A549 (cell line): ENCODE data around the gene PPIG. TPM values are rescaled to one million over a fixed set of nuclear protein-coding genes. Genes with fewer than 3 reads are reported as not detected.

Experiments
- ATAC-seq, 2 experiments: fragments of 200-7000 bp in 1 of 2; fragments of >200 bp in 1 of 2; cut with Nextera tagmentation in 1 of 2; cut with Tn5 transposase in 1 of 2; 3 replicates each; pipeline versions ENCODE4 v1.8.0 to v1.9.1; 2018 to 2020; ENCODE audit warnings: mild to moderate bottlenecking in 1 of 2, moderate library complexity in 1 of 2
- CTCF ChIA-PET: fragments of 300-600 bp; sonication (Branson Sonifier 250); formaldehyde crosslinking; extraction: SDS; loops from one replicate; lab custom pipeline; 2021; ENCODE audit warnings: antibody characterized with exemption, inconsistent platforms; lab: Yijun Ruan, JAX
- POLR2A ChIA-PET: fragments of 350-600 bp; formaldehyde crosslinking; extraction: SDS; loops from one replicate; lab custom pipeline; 2021; ENCODE audit warnings: antibody characterized with exemption, inconsistent platforms; lab: Yijun Ruan, JAX
- DNase-seq, 2 experiments: peaks; one replicate each; pipeline versions ENCODE4 v3.0.0 to v3.0.0-alpha.2; 2011 to 2016; ENCODE audit warnings: low read depth in 1 of 2, low spot score in 1 of 2
- FAIRE-seq: peaks from 2 replicates; lab custom pipeline; 2011; peaks lifted over from hg19 to GRCh38; lab: Jason Lieb, UNC
- H3K27ac ChIP-seq, 2 experiments: fragments of >200 bp; sonication (Bioruptor Twin); formaldehyde crosslinking; 3 replicates each; pipeline ENCODE4 v1.5.1; 2016 to 2017
- H3K4me1 ChIP-seq: fragments of >200 bp; sonication (Bioruptor Twin); formaldehyde crosslinking; 3 replicates; pipeline ENCODE4 v1.6.1; 2016
- H3K4me2 ChIP-seq: fragments of >200 bp; sonication (Bioruptor Twin); formaldehyde crosslinking; 3 replicates; pipeline ENCODE4 v1.6.1; 2016
- H3K4me3 ChIP-seq: fragments of >200 bp; sonication (Bioruptor Twin); formaldehyde crosslinking; 3 replicates; pipeline ENCODE4 v1.5.1; 2016
- H3K9me3 ChIP-seq: fragments of >200 bp; sonication (Bioruptor Twin); formaldehyde crosslinking; 3 replicates; pipeline ENCODE4 v1.6.1; 2016
- BCL3 ChIP-seq: fragments of >200 bp; sonication (Bioruptor Twin); formaldehyde crosslinking; IDR thresholded peaks from 3 replicates; pipeline ENCODE4 v1.6.1; 2016
- CBX8 ChIP-seq: fragments of 200-600 bp; sonication (generic); IDR thresholded peaks from 2 replicates; pipeline ENCODE4 v1.6.1; 2016
- CHD2 ChIP-seq: fragments of 150-350 bp; IDR thresholded peaks from 2 replicates; pipeline ENCODE4 v1.6.1; 2014; ENCODE audit warnings: low read length; ENCODE audit not compliant: partially characterized antibody
- CTCF ChIP-seq: fragments of >200 bp; sonication (Bioruptor Twin); formaldehyde crosslinking; IDR thresholded peaks from 3 replicates; pipeline ENCODE4 v1.5.1; 2016
- ESRRA ChIP-seq: fragments of 150-350 bp; IDR thresholded peaks from 2 replicates; pipeline ENCODE4 v1.6.1; 2014; ENCODE audit warnings: mild to moderate bottlenecking, low read length, borderline replicate concordance
- FOXS1 ChIP-seq: fragments of 250-450 bp; sonication (Bioruptor Pico); IDR thresholded peaks from 2 replicates; pipeline ENCODE4 v1.5.0; 2020; ENCODE audit warnings: mild to moderate bottlenecking, moderate library complexity
- HOXB5 ChIP-seq: fragments of 250-450 bp; sonication (Bioruptor Pico); IDR thresholded peaks from 2 replicates; pipeline ENCODE4 v1.5.0; 2020; ENCODE audit warnings: mild to moderate bottlenecking, moderate library complexity
- JUN ChIP-seq, 2 experiments: fragments of >200 bp; sonication (Bioruptor Twin); formaldehyde crosslinking; IDR thresholded peaks; 2 replicates in 1 of 2; 3 replicates in 1 of 2; pipeline ENCODE4 v1.6.1; 2016 to 2017
- KDM5A ChIP-seq: fragments of 200-600 bp; sonication (generic); IDR thresholded peaks from 2 replicates; pipeline ENCODE4 v1.6.1; 2016; ENCODE audit warnings: antibody characterized with exemption, mild to moderate bottlenecking
- MAFK ChIP-seq: fragments of 450-650 bp; IDR thresholded peaks from 2 replicates; pipeline ENCODE4 v1.6.1; 2014; ENCODE audit not compliant: partially characterized antibody
- MAZ ChIP-seq: fragments of 150-350 bp; IDR thresholded peaks from 2 replicates; pipeline ENCODE4 v1.6.1; 2014; ENCODE audit warnings: antibody characterized with exemption, low read depth, low read length, borderline replicate concordance
- MYC ChIP-seq: IDR thresholded peaks from 2 replicates; pipeline ENCODE4 v1.6.1; 2012; ENCODE audit warnings: mild to moderate bottlenecking, inconsistent platforms, low read length, improper control_type of control experiment, borderline replicate concordance
- NFE2L2 ChIP-seq: fragments of 150-350 bp; conservative IDR thresholded peaks from 2 replicates; pipeline ENCODE4 v1.6.1; 2014; ENCODE audit warnings: low read length
- PHF8 ChIP-seq: fragments of 200-600 bp; sonication (generic); IDR thresholded peaks from 2 replicates; pipeline ENCODE4 v1.6.1; 2016; ENCODE audit warnings: low read depth, mild to moderate bottlenecking, antibody characterized with exemption, moderate library complexity, borderline replicate concordance
- POLR2A ChIP-seq: IDR thresholded peaks from 2 replicates; pipeline ENCODE4 v1.6.1; 2012; ENCODE audit warnings: mild to moderate bottlenecking, low read length
- RARB ChIP-seq: fragments of 250-450 bp; sonication (Bioruptor Pico); IDR thresholded peaks from 2 replicates; pipeline ENCODE4 v1.8.0; 2021; ENCODE audit warnings: mild to moderate bottlenecking, moderate library complexity
- RCOR1 ChIP-seq: fragments of 150-350 bp; IDR thresholded peaks from 2 replicates; pipeline ENCODE4 v1.6.1; 2014; ENCODE audit warnings: antibody characterized with exemption, low read length, low read depth
- RFX5 ChIP-seq: fragments of 450-650 bp; IDR thresholded peaks from 2 replicates; pipeline ENCODE4 v1.7.1; 2014; ENCODE audit warnings: antibody characterized with exemption, mild to moderate bottlenecking, moderate library complexity
- ZFP36 ChIP-seq: fragments of 450-650 bp; IDR thresholded peaks from 2 replicates; pipeline ENCODE4 v1.6.1; 2014; ENCODE audit warnings: borderline replicate concordance; ENCODE audit not compliant: partially characterized antibody
- ZSCAN20 ChIP-seq: fragments of 250-450 bp; sonication (Bioruptor Pico); IDR thresholded peaks from 2 replicates; pipeline ENCODE4 v1.8.0; 2022; ENCODE audit warnings: mild to moderate bottlenecking, moderate library complexity
- WGBS: methylation state at CpG from one replicate; pipeline ENCODE4 v1.1.6; 2017; ENCODE audit errors: missing lambda C conversion rate; 5-methylcytosine and 5-hydroxymethylcytosine counted together
- polyA plus RNA-seq, 4 experiments: library from polyadenylated mRNA; depleted of rRNA in 3 of 4; stranded (reverse); fragments of >200 nt; fragmentation: RNase III in 1 of 4; extraction: RNeasy Plus Mini Kit Qiagen cat#74134 plus additional on column Dnase treatment in 1 of 4; gene quantifications; 2 replicates in 3 of 4; 3 replicates in 1 of 4; pipeline ENCODE4 v1.2.3, GENCODE V29; 2011 to 2017
- TF ChIP-seq, protein P1 (sequence below): IDR thresholded peaks from 2 replicates; pipeline ENCODE4 v1.6.1; 2012; ENCODE audit warnings: low read depth, borderline replicate concordance
- TF ChIP-seq, protein P2 (sequence below): IDR thresholded peaks from 2 replicates; pipeline ENCODE4 v1.6.1; 2012
- TF ChIP-seq, protein P3 (sequence below): fragments of 150-350 bp; IDR thresholded peaks from 2 replicates; pipeline ENCODE4 v1.6.1; 2014; ENCODE audit warnings: low read depth, mild to moderate bottlenecking, low read length
- TF ChIP-seq, protein P4 (sequence below): fragments of >200 bp; sonication (Bioruptor Twin); formaldehyde crosslinking; IDR thresholded peaks from 2 replicates; pipeline ENCODE4 v1.6.1; 2016
- TF ChIP-seq, protein P5 (sequence below): fragments of 450-650 bp; IDR thresholded peaks from 2 replicates; pipeline ENCODE4 v1.6.1; 2014; ENCODE audit warnings: antibody characterized with exemption

The PPIG gene
- polyA plus RNA-seq, 2 of the 4 experiments (the other 2 are of a cell fraction): 60.5 to 70.8 TPM

DNA sequence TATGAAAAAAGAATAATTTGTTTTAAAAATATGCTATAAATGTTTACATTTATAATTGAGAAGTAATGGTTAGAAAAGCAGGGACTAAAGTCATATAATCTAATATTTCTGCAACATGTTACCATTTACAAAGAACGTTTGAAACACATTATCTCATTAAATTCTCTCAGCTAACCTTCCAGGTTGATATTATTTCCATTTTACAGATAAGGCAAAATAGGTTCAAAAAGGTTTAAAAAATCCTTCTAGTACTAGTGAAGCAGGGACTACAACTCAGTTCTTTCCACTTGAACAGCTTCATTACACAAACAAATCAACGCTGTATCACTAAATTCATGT, 11.4 kb upstream of the PPIG start:
- DNase-seq: no peak
- H3K4me3 ChIP-seq: peak overlapping the region; percentile 83
- no peaks in the 10 kb centered on the region for H3K9me3 ChIP-seq
- ChIA-PET POLR2A (interaction anchor here (1.2 kb wide), 1 partner anchor 12 kb away, joined by 6 read pairs; the partner anchor contains the start of gene PPIG), CTCF (interaction anchor here (1.2 to 1.5 kb wide), 3 partner anchors 10 to 120 kb away, joined by 3 read pairs; no protein-coding TSS in a partner anchor)
- WGBS: 0% methylated on average over 2 of the region's 2 CpGs
- H3K4me2 ChIP-seq: peak overlapping the region; percentile 95
- TF ChIP-seq FOXS1 (CRISPR knock-in tag) (no peak), KDM5A (no peak)
- H3K27ac ChIP-seq: peak overlapping the region; percentile 86 to 91
- H3K4me1 ChIP-seq: peaks cover 9% of the 10 kb centered on the region
- FAIRE-seq: no peak
- no peak for ATAC-seq

- H3K4me2 ChIP-seq: peak within 1 kb of the TSS; percentile 95
- DNase-seq: peak; percentile 73 to 90
- H3K27ac ChIP-seq: peak within 1 kb of the TSS; percentile 86 to 91
- peaks cover 9% of the 10 kb centered on the region for H3K4me1 ChIP-seq
- under 1% methylated on average over 33 of the region's 33 CpGs for WGBS
- 0 out of 2 replicates have a peak, but pooled peaks have one; percentile 32 for TF ChIP-seq PHF8
- TF ChIP-seq, protein P1, sequence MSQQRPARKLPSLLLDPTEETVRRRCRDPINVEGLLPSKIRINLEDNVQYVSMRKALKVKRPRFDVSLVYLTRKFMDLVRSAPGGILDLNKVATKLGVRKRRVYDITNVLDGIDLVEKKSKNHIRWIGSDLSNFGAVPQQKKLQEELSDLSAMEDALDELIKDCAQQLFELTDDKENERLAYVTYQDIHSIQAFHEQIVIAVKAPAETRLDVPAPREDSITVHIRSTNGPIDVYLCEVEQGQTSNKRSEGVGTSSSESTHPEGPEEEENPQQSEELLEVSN: peak; percentile 50; the same call in 1 of the 2 replicates
- TF ChIP-seq JUN (IDR thresholded peaks at IDR 0.05): peak; percentile 49 to 61; a peak in 1 of 5 replicates
- TF ChIP-seq ESRRA: peak; percentile 91
- TF ChIP-seq, protein P2, sequence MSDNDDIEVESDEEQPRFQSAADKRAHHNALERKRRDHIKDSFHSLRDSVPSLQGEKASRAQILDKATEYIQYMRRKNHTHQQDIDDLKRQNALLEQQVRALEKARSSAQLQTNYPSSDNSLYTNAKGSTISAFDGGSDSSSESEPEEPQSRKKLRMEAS: peak; percentile 93
- TF ChIP-seq MAFK: no peak
- TF ChIP-seq POLR2A: peak; percentile 61
- TF ChIP-seq BCL3: no peak
- peak; percentile 70; the same call in 1 of the 2 replicates for TF ChIP-seq MYC
- peak within 1 kb of the TSS; percentile 83 for H3K4me3 ChIP-seq
- POLR2A ChIA-PET: interaction anchor here (1.2 kb wide), 1 partner anchor 11 kb away, joined by 6 read pairs; the partner anchor contains the start of gene PPIG
- CTCF ChIA-PET: interaction anchor here (1.2 to 1.5 kb wide), 2 partner anchors 11 to 120 kb away, joined by 3 read pairs; no protein-coding TSS in a partner anchor
- ATAC-seq: peak; percentile 99 to 100
- no peaks in the 10 kb centered on the region for H3K9me3 ChIP-seq
- FAIRE-seq: no peak
Observed at GRCh38 chr2:169573160-169573973, 10.8 kb upstream of the PPIG start, which contains the start of gene FASTKD1. FASTKD1 (minus strand) TSS chr2:169573865; CDS start chr2:169572029, 1,836 bp downstream.

DNA sequence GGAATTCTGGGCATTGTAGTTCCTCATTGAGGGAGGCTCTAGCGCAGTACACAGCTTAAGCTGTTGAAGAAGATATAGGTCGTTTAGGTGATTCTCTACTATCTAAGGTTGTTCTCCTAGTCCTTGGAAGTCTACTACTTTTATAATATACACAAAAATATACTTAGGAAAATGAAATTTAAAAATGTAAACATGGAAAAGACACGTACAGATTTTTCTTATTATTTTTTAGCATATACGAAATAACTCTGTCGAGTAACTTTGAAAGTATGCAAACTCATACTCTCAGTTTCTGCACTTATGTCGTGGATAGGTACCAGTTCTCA, 10.2 kb upstream of the PPIG start:
- DNase-seq: no peak
- Histone ChIP-seq H3K27ac (no peak overlapping the region), H3K9me3 (no peaks in the 10 kb centered on the region), H3K4me1 (peaks cover 9% of the 10 kb centered on the region), H3K4me2 (peak overlapping the region; percentile 67), H3K4me3 (peak overlapping the region; percentile 83; the same call in 2 of the 3 replicates)
- POLR2A ChIA-PET: interaction anchor here (1.2 kb wide), 1 partner anchor 11 kb away, joined by 6 read pairs; the partner anchor contains the start of gene PPIG
- no peak for TF ChIP-seq RARB (CRISPR knock-in tag)
- TF ChIP-seq ZSCAN20 (CRISPR knock-in tag): no peak
- TF ChIP-seq RCOR1: no peak
- no peak for TF ChIP-seq HOXB5 (CRISPR knock-in tag)
- TF ChIP-seq RFX5: no peak
- TF ChIP-seq, protein P3, sequence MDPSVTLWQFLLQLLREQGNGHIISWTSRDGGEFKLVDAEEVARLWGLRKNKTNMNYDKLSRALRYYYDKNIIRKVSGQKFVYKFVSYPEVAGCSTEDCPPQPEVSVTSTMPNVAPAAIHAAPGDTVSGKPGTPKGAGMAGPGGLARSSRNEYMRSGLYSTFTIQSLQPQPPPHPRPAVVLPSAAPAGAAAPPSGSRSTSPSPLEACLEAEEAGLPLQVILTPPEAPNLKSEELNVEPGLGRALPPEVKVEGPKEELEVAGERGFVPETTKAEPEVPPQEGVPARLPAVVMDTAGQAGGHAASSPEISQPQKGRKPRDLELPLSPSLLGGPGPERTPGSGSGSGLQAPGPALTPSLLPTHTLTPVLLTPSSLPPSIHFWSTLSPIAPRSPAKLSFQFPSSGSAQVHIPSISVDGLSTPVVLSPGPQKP: no peak
- TF ChIP-seq CBX8: no peak
- TF ChIP-seq CTCF: no peak
- TF ChIP-seq MAZ: no peak
- TF ChIP-seq CHD2: no peak
- TF ChIP-seq, protein P4, sequence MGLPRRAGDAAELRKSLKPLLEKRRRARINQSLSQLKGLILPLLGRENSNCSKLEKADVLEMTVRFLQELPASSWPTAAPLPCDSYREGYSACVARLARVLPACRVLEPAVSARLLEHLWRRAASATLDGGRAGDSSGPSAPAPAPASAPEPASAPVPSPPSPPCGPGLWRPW: no peak
- TF ChIP-seq, protein P2: no peak
- TF ChIP-seq, protein P5, sequence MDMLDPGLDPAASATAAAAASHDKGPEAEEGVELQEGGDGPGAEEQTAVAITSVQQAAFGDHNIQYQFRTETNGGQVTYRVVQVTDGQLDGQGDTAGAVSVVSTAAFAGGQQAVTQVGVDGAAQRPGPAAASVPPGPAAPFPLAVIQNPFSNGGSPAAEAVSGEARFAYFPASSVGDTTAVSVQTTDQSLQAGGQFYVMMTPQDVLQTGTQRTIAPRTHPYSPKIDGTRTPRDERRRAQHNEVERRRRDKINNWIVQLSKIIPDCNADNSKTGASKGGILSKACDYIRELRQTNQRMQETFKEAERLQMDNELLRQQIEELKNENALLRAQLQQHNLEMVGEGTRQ: no peak
- TF ChIP-seq ZFP36: no peak
- no peak for TF ChIP-seq NFE2L2
- 28% methylated on average over 6 of the region's 6 CpGs for WGBS
- ATAC-seq: no peak
- CTCF ChIA-PET: interaction anchor here (1.2 to 1.5 kb wide), 2 partner anchors 11 to 119 kb away, joined by 3 read pairs; no protein-coding TSS in a partner anchor
- FAIRE-seq: no peak
